Adrenal gland (tissue), 12 donors: ENCODE measurements around the gene SPECC1L. TPM values are rescaled to one million over a fixed set of nuclear protein-coding genes. Genes with fewer than 3 reads are reported as not detected.

Source experiments
- DNase-seq, 7 donors: peaks; one replicate each; pipeline ENCODE4 v3.0.0-alpha.2; 2019 to 2020
- H3K27ac ChIP-seq, 5 donors: fragments of 200-600 bp; sonication (generic) in 4 of 5; 1 replicate in 3 of 5; 2 replicates in 2 of 5; pipeline versions ENCODE4 v1.5.1 to v1.8.0; 2016 to 2020; ENCODE audit warnings: mild to moderate bottlenecking in 1 of 5
- H3K27me3 ChIP-seq: fragments of 200-600 bp; 2 replicates; pipeline ENCODE4 v1.8.0; 2021
- H3K36me3 ChIP-seq, 2 donors: fragments of 200-600 bp; replicated peaks in 1 of 2; 1 replicate in 1 of 2; 2 replicates in 1 of 2; pipeline versions ENCODE4 v1.5.1 to v1.8.0; 2018 to 2022
- H3K4me1 ChIP-seq, 2 donors: fragments of 200-600 bp; replicated peaks in 1 of 2; 1 replicate in 1 of 2; 2 replicates in 1 of 2; pipeline versions ENCODE4 v1.5.1 to v1.8.0; 2018 to 2021
- H3K4me3 ChIP-seq, 4 donors: fragments of 200-600 bp; sonication (generic) in 3 of 4; one replicate each; pipeline ENCODE4 v1.5.1; 2016 to 2018
- H3K9me3 ChIP-seq, 3 donors: fragments of 200-600 bp; sonication (generic) in 1 of 3; replicated peaks in 1 of 3; 1 replicate in 2 of 3; 2 replicates in 1 of 3; pipeline versions ENCODE4 v1.5.1 to v1.8.0; 2016 to 2021
- CTCF ChIP-seq, 6 experiments: fragments of 450-650 bp in 4 of 6; fragments of 200-600 bp in 2 of 6; sonication (generic) in 1 of 6; IDR thresholded peaks; 1 replicate in 5 of 6; 2 replicates in 1 of 6; pipeline versions ENCODE4 v1.5.1 to v1.8.0; 2016 to 2021; ENCODE audit warnings: antibody characterized with exemption in 6 of 6, mild to moderate bottlenecking in 2 of 6, moderate library complexity in 1 of 6
- POLR2A ChIP-seq, 2 donors: fragments of 450-650 bp; IDR thresholded peaks; one replicate each; pipeline ENCODE4 v1.6.1; 2017; ENCODE audit warnings: antibody characterized with exemption in 2 of 2, mild to moderate bottlenecking in 2 of 2, moderate library complexity in 1 of 2
- whole genome bisulfite sequencing, 4 donors: extraction: QIAGEN DNeasy Blood & Tissue Kit in 2 of 4; methylation state at CpG; one replicate each; pipeline versions ENCODE4 v1.1.5 to v1.1.7; 2013 to 2017; 5-methylcytosine and 5-hydroxymethylcytosine counted together
- intact Hi-C, 2 donors: fragments of 100-400 bp; cut with DNase I; formaldehyde crosslinking; loops; one replicate each; pipeline versions ENCODE4 v1.14.1 to v1.15.0; 2022 to 2023
- polyA plus RNA-seq, 3 donors: library from polyadenylated mRNA; stranded (reverse); fragments of 200-250 nt in 2 of 3; fragments of 350-450 nt in 1 of 3; fragmentation: Illumina TruSeq in 1 of 3; extraction: RNeasy Lipid Tissue Mini Kit (QIAGEN cat#74804) in 1 of 3; gene quantifications; one replicate each; pipeline ENCODE4 v1.2.3, GENCODE V29; 2013 to 2014
- total RNA-seq, 9 donors: library from RNA; depleted of rRNA in 4 of 9; stranded (reverse); fragments of >200 nt in 4 of 9; fragments of 120-200 nt in 1 of 9; fragmentation: NEBNext Ultra II Directional in 1 of 9; extraction: Animal tissue kit (Norgen Biotek cat#: 25700) in 1 of 9; gene quantifications; one replicate each; pipeline versions ENCODE4 v1.1.0 to v1.2.4, GENCODE V29; 2013 to 2023
- donor health status: healthy with polysubstance abuse.
- donor health status: Bipolar disorder and iron deficiency.
- donor health status: DM: yes; HTN: yes; CAD: no.
- donor health status: DM: no; HTN: no; CAD: no.
- donor health status: DM: no; HTN: no; CAD: no.
- donor health status: DM: yes; HTN: yes; CAD: no.

The SPECC1L gene
- total and polyA plus RNA-seq, 12 donors: 7.2 to 121 (median 43.5) TPM

DNA sequence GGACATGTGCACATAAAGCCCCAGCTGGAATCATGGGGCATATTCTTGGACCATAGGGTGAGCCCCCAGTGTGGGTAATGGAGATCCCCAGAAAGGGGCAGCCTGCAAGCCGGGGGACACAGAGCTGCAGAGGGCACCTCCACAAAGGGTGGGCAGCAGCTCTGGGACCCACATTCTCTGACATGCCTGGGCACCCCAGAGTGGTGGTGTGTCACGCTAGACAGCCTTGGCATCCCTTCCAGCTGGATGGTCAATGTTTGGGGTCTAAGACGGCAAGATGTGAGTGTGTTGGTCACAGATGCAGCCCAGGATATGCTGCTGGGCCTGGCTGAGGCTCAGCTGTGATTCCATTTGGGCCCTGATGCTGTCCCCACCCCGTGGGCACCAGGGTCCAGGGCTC, 166.5 kb downstream of the SPECC1L start:
- peaks cover 22 to 57% of the 10 kb centered on the region in 2 donors for H3K4me1 ChIP-seq
- no peak for DNase-seq
- H3K27ac ChIP-seq: peak overlapping the region in 3 of 5 donors; percentile 62 to 89 (median 79)
- H3K27me3 ChIP-seq: no peaks in the 10 kb centered on the region
- TF ChIP-seq CTCF (IDR thresholded peaks at IDR 0.05): no peak
- no peak for TF ChIP-seq POLR2A (IDR thresholded peaks at IDR 0.05)
- H3K9me3 ChIP-seq: no peaks in the 10 kb centered on the region
- intact Hi-C loops: no loop called here
- H3K4me3 ChIP-seq: no peak overlapping the region
- H3K36me3 ChIP-seq: no peaks in the 10 kb centered on the region
- WGBS, 4 donors: 91 to 98% (median 95%) methylated on average over 3 to 4 of the region's 4 CpGs

DNA sequence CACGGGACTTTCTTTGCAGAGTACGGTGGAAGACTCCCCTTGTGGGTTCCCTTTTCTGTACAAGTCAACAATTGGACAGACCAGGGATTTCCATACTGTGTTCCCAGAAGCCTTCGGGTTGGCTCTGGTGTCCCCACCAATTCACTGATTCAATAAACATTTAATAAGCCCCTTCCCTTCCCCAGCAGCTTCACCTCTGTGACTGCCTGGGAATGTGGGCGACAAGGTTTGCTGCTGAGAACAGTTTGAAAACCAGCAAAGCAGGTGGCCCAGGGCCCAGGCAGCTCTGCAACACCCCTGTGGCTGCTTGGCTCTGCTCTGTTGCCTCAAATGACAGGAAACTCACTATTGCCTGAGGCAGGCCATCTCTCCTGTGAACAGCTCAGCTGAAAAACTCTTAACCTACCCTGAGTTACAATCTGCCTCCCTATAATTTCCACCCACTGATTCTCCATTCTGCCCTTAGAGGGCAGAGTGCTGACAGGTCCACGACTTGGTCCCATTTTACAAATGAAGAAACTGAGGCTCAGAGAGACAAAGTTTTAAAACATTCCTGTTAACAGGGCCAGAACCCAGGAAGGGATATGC, 167.2 kb downstream of the SPECC1L start:
- H3K4me1 ChIP-seq: peaks cover 23 to 58% of the 10 kb centered on the region in 2 donors
- H3K4me3 ChIP-seq: no peak overlapping the region
- TF ChIP-seq POLR2A (IDR thresholded peaks at IDR 0.05): no peak
- no peak for TF ChIP-seq CTCF (IDR thresholded peaks at IDR 0.05)
- intact Hi-C loops: no loop called here
- no peaks in the 10 kb centered on the region for H3K9me3 ChIP-seq
- peak in 1 of 7 donors; percentile 65 for DNase-seq
- H3K27ac ChIP-seq: no peak overlapping the region
- no peaks in the 10 kb centered on the region for H3K36me3 ChIP-seq
- WGBS, 4 donors: 83 to 91% (median 87%) methylated on average over 5 of the region's 5 CpGs
- H3K27me3 ChIP-seq: no peaks in the 10 kb centered on the region

DNA sequence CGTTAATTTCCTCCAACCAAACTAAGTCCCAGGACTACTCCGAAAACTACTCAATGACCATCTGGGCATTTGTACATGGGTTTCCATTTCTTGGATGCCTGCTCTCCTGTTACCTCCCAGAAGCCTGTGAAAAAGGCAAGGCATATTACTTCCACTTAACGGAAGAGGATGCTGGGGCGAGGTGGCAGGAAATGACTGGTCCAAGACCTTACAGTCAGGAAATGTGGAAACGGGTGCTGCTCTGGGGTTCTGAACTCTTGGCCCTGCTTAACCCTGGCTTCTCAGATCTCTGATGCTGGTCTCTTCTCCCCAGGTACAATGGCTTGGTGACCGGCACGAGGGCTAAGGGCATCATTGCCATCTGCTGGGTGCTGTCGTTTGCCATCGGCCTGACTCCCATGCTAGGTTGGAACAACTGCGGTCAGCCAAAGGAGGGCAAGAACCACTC, 169.7 kb downstream of the SPECC1L start:
- H3K4me3 ChIP-seq: no peak overlapping the region
- peak in 2 of 7 donors; percentile 12 to 50 for DNase-seq
- H3K27me3 ChIP-seq: no peaks in the 10 kb centered on the region
- intact Hi-C loops: no loop called here
- peaks cover 14 to 35% of the 10 kb centered on the region in 2 donors for H3K4me1 ChIP-seq
- H3K36me3 ChIP-seq: no peaks in the 10 kb centered on the region
- peak overlapping the region in 1 of 5 donors; percentile 18 for H3K27ac ChIP-seq
- TF ChIP-seq POLR2A (IDR thresholded peaks at IDR 0.05) (no peak), CTCF (IDR thresholded peaks at IDR 0.05) (no peak)
- 81 to 94% (median 91%) methylated on average over 4 to 10 of the region's 10 CpGs for WGBS, 4 donors
- no peaks in the 10 kb centered on the region for H3K9me3 ChIP-seq

DNA sequence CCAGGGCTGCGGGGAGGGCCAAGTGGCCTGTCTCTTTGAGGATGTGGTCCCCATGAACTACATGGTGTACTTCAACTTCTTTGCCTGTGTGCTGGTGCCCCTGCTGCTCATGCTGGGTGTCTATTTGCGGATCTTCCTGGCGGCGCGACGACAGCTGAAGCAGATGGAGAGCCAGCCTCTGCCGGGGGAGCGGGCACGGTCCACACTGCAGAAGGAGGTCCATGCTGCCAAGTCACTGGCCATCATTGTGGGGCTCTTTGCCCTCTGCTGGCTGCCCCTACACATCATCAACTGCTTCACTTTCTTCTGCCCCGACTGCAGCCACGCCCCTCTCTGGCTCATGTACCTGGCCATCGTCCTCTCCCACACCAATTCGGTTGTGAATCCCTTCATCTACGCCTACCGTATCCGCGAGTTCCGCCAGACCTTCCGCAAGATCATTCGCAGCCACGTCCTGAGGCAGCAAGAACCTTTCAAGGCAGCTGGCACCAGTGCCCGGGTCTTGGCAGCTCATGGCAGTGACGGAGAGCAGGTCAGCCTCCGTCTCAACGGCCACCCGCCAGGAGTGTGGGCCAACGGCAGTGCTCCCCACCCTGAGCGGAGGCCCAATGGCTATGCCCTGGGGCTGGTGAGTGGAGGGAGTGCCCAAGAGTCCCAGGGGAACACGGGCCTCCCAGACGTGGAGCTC, 170.2 kb downstream of the SPECC1L start:
- intact Hi-C loops: no loop called here
- no peaks in the 10 kb centered on the region for H3K27me3 ChIP-seq
- H3K27ac ChIP-seq: peak overlapping the region in 2 of 5 donors; percentile 74 to 81
- no peaks in the 10 kb centered on the region for H3K36me3 ChIP-seq
- WGBS, 4 donors: 81 to 93% (median 86%) methylated on average over 19 to 30 of the region's 30 CpGs
- DNase-seq: peak in 2 of 7 donors; percentile 31 to 54
- no peaks in the 10 kb centered on the region for H3K9me3 ChIP-seq
- TF ChIP-seq CTCF (IDR thresholded peaks at IDR 0.05): no peak
- TF ChIP-seq POLR2A (IDR thresholded peaks at IDR 0.05): no peak
- H3K4me3 ChIP-seq: no peak overlapping the region
- peaks cover 14 to 35% of the 10 kb centered on the region in 2 donors for H3K4me1 ChIP-seq
